OCI-LY7 (cell line): ENCODE measurements around the gene PDXK. TPM values are rescaled to one million over a fixed set of nuclear protein-coding genes. Genes with fewer than 3 reads are reported as not detected.

Source experiments
- BruUV-seq: library from RNA; stranded (reverse); fragments of 400-500 nt; replicated peaks from 2 replicates; lab custom pipeline; 2021; lab: Mats Ljungman, UMichigan
- CTCF ChIA-PET: fragments of 300-600 bp; sonication (Branson Sonifier 250); formaldehyde crosslinking; loops from one replicate; lab custom pipeline; 2022; ENCODE audit warnings: antibody characterized with exemption; ENCODE audit not compliant: unreplicated experiment; lab: Charles Lee
- POLR2A ChIA-PET: fragments of 300-600 bp; sonication (Branson Sonifier 250); formaldehyde crosslinking; loops from one replicate; lab custom pipeline; 2022; ENCODE audit warnings: antibody characterized with exemption; lab: Charles Lee
- DNase-seq: peaks from one replicate; pipeline ENCODE4 v3.0.0-alpha.2; 2015; ENCODE audit warnings: low spot score
- H2AFZ ChIP-seq: fragments of 200-600 bp; sonication (generic), shearing (Covaris generic); 2 replicates; pipeline ENCODE4 v1.6.1; 2014; ENCODE audit warnings: mild to moderate bottlenecking, antibody characterized with exemption, low read length, moderate library complexity
- H3K27ac ChIP-seq: fragments of 200-600 bp; sonication (generic); 2 replicates; pipeline ENCODE4 v1.5.1; 2014; ENCODE audit warnings: mixed run types, low read depth, mild to moderate bottlenecking, moderate library complexity, low read length, inconsistent platforms; ENCODE audit not compliant: poor library complexity, severe bottlenecking
- H3K36me3 ChIP-seq: fragments of 200-600 bp; sonication (generic); 2 replicates; pipeline ENCODE4 v1.6.1; 2014; ENCODE audit warnings: mild to moderate bottlenecking, antibody characterized with exemption, low read length, moderate library complexity, mixed read lengths; ENCODE audit not compliant: insufficient read depth
- H3K4me1 ChIP-seq: fragments of 200-600 bp; sonication (generic); 2 replicates; pipeline ENCODE4 v1.5.1; 2014; ENCODE audit warnings: mild to moderate bottlenecking, low read length; ENCODE audit not compliant: insufficient read depth, poor library complexity, severe bottlenecking
- H3K4me2 ChIP-seq: fragments of 200-600 bp; sonication (generic); 2 replicates; pipeline ENCODE4 v1.6.1; 2014; ENCODE audit warnings: mild to moderate bottlenecking, low read length
- H3K4me3 ChIP-seq: fragments of 200-600 bp; sonication (generic); 2 replicates; pipeline ENCODE4 v1.5.1; 2014; ENCODE audit warnings: mild to moderate bottlenecking, low read depth, low read length; ENCODE audit not compliant: poor library complexity, severe bottlenecking
- H3K79me2 ChIP-seq: fragments of 200-600 bp; sonication (generic); 2 replicates; pipeline ENCODE4 v1.6.1; 2016; ENCODE audit warnings: low read depth, mild to moderate bottlenecking, low read length, moderate library complexity, mixed read lengths; ENCODE audit not compliant: insufficient read depth
- H3K9me2 ChIP-seq: fragments of 200-600 bp; sonication (generic); 2 replicates; pipeline ENCODE4 v1.6.1; 2016; ENCODE audit warnings: mild to moderate bottlenecking, low read length, mixed read lengths; ENCODE audit not compliant: insufficient read depth
- H3K9me3 ChIP-seq: fragments of 200-600 bp; sonication (generic); 2 replicates; pipeline ENCODE4 v1.6.1; 2014; ENCODE audit warnings: mild to moderate bottlenecking, mixed run types, low read length, mixed read lengths
- H4K20me1 ChIP-seq: fragments of 200-600 bp; sonication (generic); 2 replicates; pipeline ENCODE4 v1.6.1; 2014; ENCODE audit warnings: mild to moderate bottlenecking, antibody characterized with exemption, low read length, moderate library complexity, mixed read lengths; ENCODE audit not compliant: insufficient read depth
- CTCF ChIP-seq: fragments of 200-600 bp; sonication (generic); conservative IDR thresholded peaks from 2 replicates; pipeline ENCODE4 v1.5.1; 2014; ENCODE audit warnings: mild to moderate bottlenecking, antibody characterized with exemption, low read length, moderate library complexity, mixed read lengths
- EZH2phosphoT487 ChIP-seq: fragments of 200-600 bp; sonication (generic); IDR thresholded peaks from 2 replicates; pipeline ENCODE4 v1.6.1; 2018; ENCODE audit warnings: low read depth, borderline replicate concordance, mild to moderate bottlenecking, mixed run types, antibody characterized with exemption, low read length, moderate library complexity, mixed read lengths
- intact Hi-C: fragments of 100-400 bp; cut with micrococcal nuclease; formaldehyde crosslinking; loops from one replicate; pipeline ENCODE4 v1.10.0; 2022; ENCODE audit not compliant: unreplicated experiment
- total RNA-seq, 2 experiments: library from RNA; depleted of rRNA in 1 of 2; stranded (reverse); fragments of >200 nt in 1 of 2; shearing (Covaris generic) in 1 of 2; gene quantifications; 2 replicates each; pipeline ENCODE4 v1.2.3, GENCODE V29; 2014 to 2022

The PDXK gene
- total RNA-seq, 2 experiments from 2014 or later: 32.8 to 67.0 TPM

GRCh38 chr21:43691086-43691795 lies 27.7 kb upstream of the PDXK start:
- Histone ChIP-seq H4K20me1 (no peaks in the 10 kb centered on the region), H2AFZ (no peak overlapping the region), H3K4me3 (no peak overlapping the region), H3K27ac (no peak overlapping the region), H3K4me2 (no peak overlapping the region), H3K4me1 (no peaks in the 10 kb centered on the region), H3K9me2 (no peaks in the 10 kb centered on the region), H3K36me3 (peaks cover 98% of the 10 kb centered on the region), H3K79me2 (no peaks in the 10 kb centered on the region), H3K9me3 (no peaks in the 10 kb centered on the region)
- POLR2A ChIA-PET: interaction anchor here (0.6 kb wide), 1 partner anchor 716 kb away, joined by 3 read pairs; no protein-coding TSS in a partner anchor
- CTCF ChIA-PET: no interaction called here
- TF ChIP-seq CTCF: no peak
- TF ChIP-seq EZH2phosphoT487: no peak
- intact Hi-C loops: no loop called here
- no peak for DNase-seq
- BruUV-seq: no TSS peak

GRCh38 chr21:43691801-43692200 lies 27.1 kb upstream of the PDXK start:
- no peaks in the 10 kb centered on the region for H3K79me2 ChIP-seq
- H3K9me2 ChIP-seq: no peaks in the 10 kb centered on the region
- H3K9me3 ChIP-seq: no peaks in the 10 kb centered on the region
- no peak overlapping the region for H2AFZ ChIP-seq
- intact Hi-C loops: no loop called here
- no peaks in the 10 kb centered on the region for H3K4me1 ChIP-seq
- no peak overlapping the region for H3K4me2 ChIP-seq
- no peak for DNase-seq
- TF ChIP-seq EZH2phosphoT487 (no peak), CTCF (no peak)
- no peaks in the 10 kb centered on the region for H4K20me1 ChIP-seq
- BruUV-seq: no TSS peak
- ChIA-PET CTCF (no interaction called here), POLR2A (no interaction called here)
- H3K4me3 ChIP-seq: no peak overlapping the region
- peaks cover 98% of the 10 kb centered on the region for H3K36me3 ChIP-seq
- no peak overlapping the region for H3K27ac ChIP-seq

DNA sequence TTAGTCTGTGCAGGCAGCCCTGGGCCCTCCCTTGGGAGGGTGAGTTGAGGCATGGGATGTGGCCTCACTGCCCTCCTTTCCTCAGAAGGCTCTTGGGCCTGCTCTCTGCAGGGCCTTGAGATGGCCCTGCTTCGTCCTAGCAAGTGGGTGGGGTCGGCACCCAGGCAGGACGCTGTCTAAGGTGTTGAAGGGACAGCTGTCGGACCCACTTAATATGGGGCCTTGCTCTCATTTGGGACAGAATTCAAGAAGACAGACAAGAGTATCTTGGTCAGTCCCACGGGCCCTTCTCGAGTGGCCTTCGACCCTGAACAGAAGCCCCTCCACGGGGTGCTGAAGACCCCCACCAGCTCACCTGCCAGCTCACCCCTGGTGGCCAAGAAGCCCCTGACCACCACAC lies 26.0 kb upstream of the PDXK start:
- peaks cover 87% of the 10 kb centered on the region for H3K36me3 ChIP-seq
- intact Hi-C loops: no loop called here
- H4K20me1 ChIP-seq: no peaks in the 10 kb centered on the region
- no peak overlapping the region for H3K4me3 ChIP-seq
- POLR2A ChIA-PET: no interaction called here
- CTCF ChIA-PET: no interaction called here
- H3K4me2 ChIP-seq: no peak overlapping the region
- TF ChIP-seq CTCF (no peak), EZH2phosphoT487 (no peak)
- no peak overlapping the region for H2AFZ ChIP-seq
- H3K79me2 ChIP-seq: no peaks in the 10 kb centered on the region
- H3K27ac ChIP-seq: no peak overlapping the region
- BruUV-seq: no TSS peak
- H3K4me1 ChIP-seq: no peaks in the 10 kb centered on the region
- no peaks in the 10 kb centered on the region for H3K9me3 ChIP-seq
- no peak for DNase-seq
- H3K9me2 ChIP-seq: no peaks in the 10 kb centered on the region
